ENCODE data around the gene RAPGEFL1.

The RAPGEFL1 gene

GRCh38 chr17:40241252-40241834 lies 64.1 kb downstream of the RAPGEFL1 start:
- H3K27ac ChIP-seq: no peak overlapping the region
- no peak for TF ChIP-seq CTCF (conservative IDR thresholded peaks at IDR 0.05)

- TF ChIP-seq CTCF (conservative IDR thresholded peaks at IDR 0.05): no peak
- no peak overlapping the region for H3K27ac ChIP-seq
Observed at GRCh38 chr17:40242774-40243173, 65.5 kb downstream of the RAPGEFL1 start.

- H3K27ac ChIP-seq: no peak overlapping the region
- TF ChIP-seq CTCF (conservative IDR thresholded peaks at IDR 0.05): no peak
Observed at GRCh38 chr17:40243761-40244160, 66.5 kb downstream of the RAPGEFL1 start.

GRCh38 chr17:40244255-40244654 lies 67.0 kb downstream of the RAPGEFL1 start:
- no peak overlapping the region for H3K27ac ChIP-seq
- no peak for TF ChIP-seq CTCF (conservative IDR thresholded peaks at IDR 0.05)
